Right atrium auricular region (tissue), 2 donors: Measurements from ENCODE around the gene ALG12. TPM values are rescaled to one million over a fixed set of nuclear protein-coding genes. Genes with fewer than 3 reads are reported as not detected.

Experiments
- DNase-seq: peaks from one replicate; pipeline ENCODE4 v3.0.0-alpha.2; 2019; ENCODE audit warnings: low spot score
- H3K27ac ChIP-seq, 2 donors: fragments of 200-600 bp; sonication (generic); 1 replicate in 1 of 2; 2 replicates in 1 of 2; pipeline ENCODE4 v1.5.1; 2016 to 2019
- H3K27me3 ChIP-seq, 2 donors: fragments of 200-600 bp; sonication (generic); one replicate each; pipeline versions ENCODE4 v1.5.1 to v1.6.0; 2017 to 2019
- H3K36me3 ChIP-seq: fragments of 200-600 bp; sonication (generic); one replicate; pipeline ENCODE4 v1.5.1; 2016
- H3K4me1 ChIP-seq, 2 donors: fragments of 200-600 bp; sonication (generic); one replicate each; pipeline versions ENCODE4 v1.5.1 to v1.6.0; 2017 to 2019
- H3K4me3 ChIP-seq, 2 donors: fragments of 200-600 bp; sonication (generic); 1 replicate in 1 of 2; 2 replicates in 1 of 2; pipeline ENCODE4 v1.5.1; 2017 to 2019; ENCODE audit warnings: mild to moderate bottlenecking in 1 of 2, moderate library complexity in 1 of 2
- H3K9me3 ChIP-seq, 2 donors: fragments of 200-600 bp; sonication (generic); one replicate each; pipeline ENCODE4 v1.5.1; 2019
- total RNA-seq, 2 donors: library from RNA; depleted of rRNA; stranded (reverse); fragments of >200 nt; gene quantifications; one replicate each; pipeline ENCODE4 v1.1.0, GENCODE V29; 2016
- TF ChIP-seq, protein P1 (sequence below), 2 donors: fragments of 200-600 bp; sonication (generic); IDR thresholded peaks; one replicate each; pipeline ENCODE4 v1.5.1; 2019; ENCODE audit warnings: antibody characterized with exemption in 2 of 2

ALG12 gene
- total RNA-seq, 2 donors from 2014 or later, result 19.7 to 19.8 TPM

DNA sequence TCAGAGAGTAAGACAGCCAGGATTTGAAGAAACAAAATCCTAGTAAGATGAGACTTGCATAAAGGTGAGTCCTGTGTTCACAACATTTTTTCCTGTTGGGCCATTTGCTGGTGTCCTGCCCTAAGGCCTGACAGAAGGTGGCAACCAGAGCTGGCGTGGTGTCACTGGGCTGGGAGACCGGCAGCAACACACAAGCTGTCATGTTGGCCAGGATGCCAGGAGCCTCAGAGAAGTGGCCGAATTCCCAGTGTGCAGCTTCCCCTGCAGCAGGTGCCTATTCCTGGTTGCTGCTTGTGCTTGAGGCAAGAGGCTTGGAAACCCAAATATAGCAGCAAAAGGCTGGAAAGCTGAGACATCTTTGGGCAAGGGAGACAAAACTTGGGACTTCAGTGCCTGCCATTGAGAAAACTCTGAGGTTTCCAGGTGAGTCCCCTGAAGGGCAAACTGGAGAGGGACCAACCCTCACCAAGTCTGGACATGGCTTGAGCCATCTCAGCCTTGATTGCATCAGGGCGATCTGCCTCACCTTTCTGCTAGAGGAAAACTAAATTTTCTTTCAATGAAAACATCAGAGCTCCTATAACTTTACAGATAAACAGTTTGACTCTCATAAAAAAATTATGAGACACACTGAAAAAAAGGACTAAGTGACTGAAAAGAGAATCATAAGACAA, 25.9 kb downstream of the ALG12 start:
- H3K36me3 ChIP-seq, result no peaks in the 10 kb centered on the region
- peaks cover 0 to 7% of the 10 kb centered on the region in 2 donors for H3K9me3 ChIP-seq
- TF ChIP-seq, protein P1, sequence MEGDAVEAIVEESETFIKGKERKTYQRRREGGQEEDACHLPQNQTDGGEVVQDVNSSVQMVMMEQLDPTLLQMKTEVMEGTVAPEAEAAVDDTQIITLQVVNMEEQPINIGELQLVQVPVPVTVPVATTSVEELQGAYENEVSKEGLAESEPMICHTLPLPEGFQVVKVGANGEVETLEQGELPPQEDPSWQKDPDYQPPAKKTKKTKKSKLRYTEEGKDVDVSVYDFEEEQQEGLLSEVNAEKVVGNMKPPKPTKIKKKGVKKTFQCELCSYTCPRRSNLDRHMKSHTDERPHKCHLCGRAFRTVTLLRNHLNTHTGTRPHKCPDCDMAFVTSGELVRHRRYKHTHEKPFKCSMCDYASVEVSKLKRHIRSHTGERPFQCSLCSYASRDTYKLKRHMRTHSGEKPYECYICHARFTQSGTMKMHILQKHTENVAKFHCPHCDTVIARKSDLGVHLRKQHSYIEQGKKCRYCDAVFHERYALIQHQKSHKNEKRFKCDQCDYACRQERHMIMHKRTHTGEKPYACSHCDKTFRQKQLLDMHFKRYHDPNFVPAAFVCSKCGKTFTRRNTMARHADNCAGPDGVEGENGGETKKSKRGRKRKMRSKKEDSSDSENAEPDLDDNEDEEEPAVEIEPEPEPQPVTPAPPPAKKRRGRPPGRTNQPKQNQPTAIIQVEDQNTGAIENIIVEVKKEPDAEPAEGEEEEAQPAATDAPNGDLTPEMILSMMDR (IDR thresholded peaks at IDR 0.05), result no peak
- no peak for DNase-seq
- no peak overlapping the region for H3K27ac ChIP-seq
- no peak overlapping the region for H3K4me3 ChIP-seq
- H3K27me3 ChIP-seq, result no peaks in the 10 kb centered on the region
- no peaks in the 10 kb centered on the region for H3K4me1 ChIP-seq

DNA sequence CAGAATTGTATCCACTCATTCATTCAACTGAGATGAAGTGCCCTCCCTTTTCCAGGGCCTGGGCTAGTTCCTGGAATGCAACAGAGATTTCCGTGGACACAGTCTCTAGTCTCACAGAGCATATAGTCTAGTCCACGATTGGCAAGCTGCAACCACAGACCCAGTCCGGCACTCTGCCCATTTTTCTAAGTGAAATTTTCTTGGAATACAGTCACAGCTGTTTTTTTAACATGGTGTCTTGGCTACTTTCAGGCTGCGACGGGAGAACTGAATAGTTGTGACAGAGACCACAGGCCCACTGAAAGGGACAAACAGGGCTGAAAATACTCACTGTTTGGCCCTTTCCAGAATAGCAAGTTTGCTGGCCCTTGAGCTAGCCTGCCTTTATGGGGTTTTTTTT, 29.2 kb downstream of the ALG12 start:
- DNase-seq, result no peak
- no peaks in the 10 kb centered on the region for H3K4me1 ChIP-seq
- TF ChIP-seq, protein P1 (IDR thresholded peaks at IDR 0.05), result no peak
- peaks cover 26% of the 10 kb centered on the region for H3K36me3 ChIP-seq
- H3K27ac ChIP-seq, result no peak overlapping the region
- no peaks in the 10 kb centered on the region for H3K27me3 ChIP-seq
- no peak overlapping the region for H3K4me3 ChIP-seq
- H3K9me3 ChIP-seq, result peaks cover 0 to 2% of the 10 kb centered on the region in 2 donors

DNA sequence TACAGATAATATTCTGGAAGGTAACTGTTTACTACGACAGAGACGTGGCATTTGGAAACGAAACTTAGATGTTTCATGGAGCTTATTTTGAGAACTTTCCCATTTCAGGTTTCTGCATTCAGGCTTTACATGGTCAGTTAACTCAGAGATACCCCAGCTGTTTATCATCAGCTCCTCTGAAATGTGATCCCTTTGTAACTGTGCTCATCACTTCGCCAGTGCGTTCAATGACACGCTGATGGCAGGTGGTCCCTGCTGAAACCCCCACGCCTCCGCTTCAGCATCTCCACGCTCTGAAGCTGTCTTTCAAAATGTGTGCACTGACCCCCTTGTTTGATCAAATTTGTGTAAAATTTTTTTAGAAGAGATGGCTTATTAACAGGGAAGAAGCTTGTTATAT, 30.5 kb downstream of the ALG12 start:
- H3K9me3 ChIP-seq, result no peaks in the 10 kb centered on the region
- H3K27me3 ChIP-seq, result no peaks in the 10 kb centered on the region
- no peak overlapping the region for H3K4me3 ChIP-seq
- H3K27ac ChIP-seq, result no peak overlapping the region
- TF ChIP-seq, protein P1 (IDR thresholded peaks at IDR 0.05), result no peak
- no peaks in the 10 kb centered on the region for H3K4me1 ChIP-seq
- DNase-seq, result no peak
- peaks cover 30% of the 10 kb centered on the region for H3K36me3 ChIP-seq

DNA sequence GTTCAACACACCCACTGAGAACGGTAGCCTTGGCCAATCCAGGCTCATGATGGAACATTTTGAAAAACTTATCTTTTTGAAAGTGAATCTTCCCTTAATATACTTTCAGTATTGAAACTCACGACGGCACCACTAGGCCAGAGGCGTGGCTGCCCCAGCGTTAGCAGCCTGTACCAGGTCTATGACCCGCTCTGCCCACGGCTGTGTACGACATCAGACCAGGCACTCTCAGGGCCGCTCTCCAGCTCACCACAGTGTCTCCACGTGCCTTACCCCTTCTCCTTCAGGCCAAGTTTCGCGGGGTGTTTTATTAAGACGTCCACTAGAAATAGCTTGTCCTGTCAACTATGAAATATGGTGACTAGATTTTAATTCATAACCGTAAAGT, 31.2 kb downstream of the ALG12 start:
- no peaks in the 10 kb centered on the region for H3K9me3 ChIP-seq
- no peaks in the 10 kb centered on the region for H3K27me3 ChIP-seq
- TF ChIP-seq, protein P1 (IDR thresholded peaks at IDR 0.05), result no peak
- H3K4me1 ChIP-seq, result no peaks in the 10 kb centered on the region
- H3K36me3 ChIP-seq, result peaks cover 30% of the 10 kb centered on the region
- no peak for DNase-seq
- no peak overlapping the region for H3K4me3 ChIP-seq
- no peak overlapping the region for H3K27ac ChIP-seq

DNA sequence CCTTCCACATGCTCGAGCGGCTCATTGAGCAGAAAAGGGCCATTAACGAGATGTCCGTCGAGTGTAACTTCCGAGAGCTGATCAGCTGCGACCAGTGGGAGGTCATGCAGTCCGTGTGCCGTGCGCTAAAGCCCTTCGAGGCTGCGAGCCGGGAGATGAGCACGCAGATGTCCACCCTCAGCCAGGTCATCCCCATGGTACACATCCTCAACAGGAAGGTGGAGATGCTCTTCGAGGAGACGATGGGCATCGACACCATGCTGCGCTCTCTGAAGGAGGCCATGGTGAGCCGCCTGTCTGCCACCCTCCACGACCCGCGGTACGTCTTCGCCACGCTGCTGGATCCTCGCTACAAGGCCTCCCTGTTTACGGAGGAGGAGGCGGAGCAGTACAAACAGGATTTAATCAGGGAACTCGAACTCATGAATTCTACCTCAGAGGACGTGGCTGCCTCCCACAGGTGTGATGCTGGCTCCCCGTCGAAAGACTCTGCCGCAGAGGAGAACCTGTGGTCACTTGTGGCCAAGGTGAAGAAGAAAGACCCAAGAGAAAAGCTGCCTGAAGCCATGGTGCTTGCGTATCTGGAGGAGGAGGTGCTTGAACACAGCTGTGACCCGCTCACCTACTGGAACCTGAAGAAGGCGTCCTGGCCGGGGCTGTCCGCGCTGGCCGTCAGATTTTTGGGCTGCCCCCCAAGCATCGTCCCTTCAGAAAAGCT, 31.7 kb downstream of the ALG12 start:
- TF ChIP-seq, protein P1 (IDR thresholded peaks at IDR 0.05), result no peak
- Histone ChIP-seq H3K4me3 (no peak overlapping the region), H3K36me3 (peaks cover 30% of the 10 kb centered on the region), H3K9me3 (no peaks in the 10 kb centered on the region), H3K4me1 (no peaks in the 10 kb centered on the region), H3K27ac (no peak overlapping the region), H3K27me3 (no peaks in the 10 kb centered on the region)
- no peak for DNase-seq
